Motor neuron (in vitro differentiated cells): Measurements from ENCODE around the gene PTPN4. TPM values are rescaled to one million over a fixed set of nuclear protein-coding genes. Genes with fewer than 3 reads are reported as not detected.
"Not testable (repeated sequence)": the region's sequence is repeated elsewhere in the genome, so short reads cannot be mapped to it uniquely, and the experiment has no call there.

Experiments
- ATAC-seq, 8 experiments: fragments of 200-7000 bp; cut with Tn5 transposase; replicated peaks in 6 of 8; 2 replicates each; pipeline ENCODE4 v1.8.0; 2021; ENCODE audit warnings: mild to moderate bottlenecking in 8 of 8, moderate library complexity in 8 of 8
- H3K27ac ChIP-seq, 2 donors: fragments of 250-450 bp; sonication (Bioruptor Pico); 2 replicates each; pipeline ENCODE4 v1.9.0; 2021; ENCODE audit warnings: antibody characterized with exemption in 2 of 2, mild to moderate bottlenecking in 2 of 2, moderate library complexity in 1 of 2
- H3K4me1 ChIP-seq, 2 donors: fragments of 250-450 bp; sonication (Bioruptor Pico); replicated peaks in 1 of 2; 2 replicates each; pipeline ENCODE4 v1.6.1; 2021; ENCODE audit warnings: antibody characterized with exemption in 2 of 2, mild to moderate bottlenecking in 2 of 2, moderate library complexity in 1 of 2
- H3K4me3 ChIP-seq, 5 donors: fragments of 250-450 bp; sonication (Bioruptor Pico); 2 replicates each; pipeline ENCODE4 v1.9.0; 2021; ENCODE audit warnings: antibody characterized with exemption in 5 of 5, mild to moderate bottlenecking in 5 of 5, moderate library complexity in 4 of 5
- WGBS, 10 experiments: fragments of 450-650 bp; shearing (Covaris generic); methylation state at CpG; one replicate each; pipeline ENCODE4 v1.0.0; 2022; 5-methylcytosine and 5-hydroxymethylcytosine counted together
- in situ Hi-C, 9 experiments: fragments of 400-800 bp; cut with MboI; loops; one replicate each; pipeline ENCODE4 v1.15.0; 2021; ENCODE audit warnings: low sequenced_read_pairs in 9 of 9, low pct_unique_long_range_greater_than_20kb in 2 of 9; ENCODE audit not compliant: unreplicated experiment in 9 of 9
- total RNA-seq, 8 experiments: library from RNA; unstranded; fragments of 300-600 nt; gene quantifications; 2 replicates each; pipeline versions ENCODE4 v1.2.3 to v1.2.4, GENCODE V29; 2022

The PTPN4 gene
- total RNA-seq, 8 experiments from 2014 or later = 10.9 to 37.1 (median 20.4) TPM

GRCh38 chr2:119782308-119783027, 22.7 kb downstream of the PTPN4 start:
- in situ Hi-C loops = no loop called here
- H3K4me1 ChIP-seq = no peaks in the 10 kb centered on the region
- no peak overlapping the region for H3K4me3 ChIP-seq
- 79 to 100% (median 94%) methylated on average over 1 to 7 of the region's 9 CpGs; no CpG with 5 or more reads in 1 of the 10 experiments for WGBS, 10 experiments
- H3K27ac ChIP-seq = no peak overlapping the region
- ATAC-seq = no peak

DNA sequence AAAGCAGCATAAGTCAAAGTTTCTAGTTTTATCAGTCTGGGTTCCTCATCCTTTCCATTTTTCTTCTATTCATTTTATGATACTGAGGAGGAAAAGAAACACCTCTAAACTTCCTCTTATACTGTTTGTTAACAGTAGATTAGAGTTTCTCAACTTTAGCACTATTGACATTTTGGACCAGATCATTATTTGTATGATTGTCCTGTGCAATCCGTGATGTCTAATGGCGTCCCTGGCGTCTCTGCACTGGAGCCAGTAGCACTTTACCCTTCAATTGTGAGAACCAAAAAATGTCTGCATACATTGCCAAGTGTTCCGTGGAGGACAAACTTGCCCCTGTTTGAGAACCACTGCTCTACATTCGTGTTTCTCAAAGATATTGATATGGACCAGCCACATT, 25.2 kb downstream of the PTPN4 start:
- no peak overlapping the region for H3K4me3 ChIP-seq
- H3K27ac ChIP-seq = no peak overlapping the region
- 75 to 100% (median 87%) methylated on average over 1 to 5 of the region's 5 CpGs; no CpG with 5 or more reads in 1 of the 10 experiments for WGBS, 10 experiments
- in situ Hi-C loops = no loop called here
- no peak for ATAC-seq
- H3K4me1 ChIP-seq = no peaks in the 10 kb centered on the region

GRCh38 chr2:119786295-119786694, 26.6 kb downstream of the PTPN4 start:
- in situ Hi-C loops = no loop called here
- WGBS, 10 experiments = 89 to 100% (median 100%) methylated on average over 1 of the region's 1 CpG; no CpG with 5 or more reads in 7 of the 10 experiments
- H3K4me1 ChIP-seq = no peaks in the 10 kb centered on the region
- no peak overlapping the region for H3K4me3 ChIP-seq
- H3K27ac ChIP-seq = no peak overlapping the region
- no peak for ATAC-seq

GRCh38 chr2:119788752-119789151, 29.0 kb downstream of the PTPN4 start:
- no peak overlapping the region for H3K4me3 ChIP-seq
- in situ Hi-C loops = no loop called here
- no peak overlapping the region for H3K27ac ChIP-seq
- no peaks in the 10 kb centered on the region for H3K4me1 ChIP-seq
- ATAC-seq = no peak
- WGBS, 10 experiments = 83 to 100% (median 91%) methylated on average over 1 of the region's 1 CpG; no CpG with 5 or more reads in 2 of the 10 experiments

- no peak for ATAC-seq
- no peaks in the 10 kb centered on the region for H3K4me1 ChIP-seq
- no peak overlapping the region for H3K27ac ChIP-seq
- no peak overlapping the region for H3K4me3 ChIP-seq
- in situ Hi-C loops = no loop called here
Measured at GRCh38 chr2:119790466-119790865, 30.7 kb downstream of the PTPN4 start.

- H3K4me3 ChIP-seq = no peak overlapping the region
- in situ Hi-C loops = no loop called here
- H3K4me1 ChIP-seq = no peaks in the 10 kb centered on the region
- H3K27ac ChIP-seq = no peak overlapping the region
- 73 to 100% (median 91%) methylated on average over 1 to 6 of the region's 8 CpGs; no CpG with 5 or more reads in 2 of the 10 experiments for WGBS, 10 experiments
- no peak for ATAC-seq
Measured at GRCh38 chr2:119792907-119793312, 33.2 kb downstream of the PTPN4 start.

DNA sequence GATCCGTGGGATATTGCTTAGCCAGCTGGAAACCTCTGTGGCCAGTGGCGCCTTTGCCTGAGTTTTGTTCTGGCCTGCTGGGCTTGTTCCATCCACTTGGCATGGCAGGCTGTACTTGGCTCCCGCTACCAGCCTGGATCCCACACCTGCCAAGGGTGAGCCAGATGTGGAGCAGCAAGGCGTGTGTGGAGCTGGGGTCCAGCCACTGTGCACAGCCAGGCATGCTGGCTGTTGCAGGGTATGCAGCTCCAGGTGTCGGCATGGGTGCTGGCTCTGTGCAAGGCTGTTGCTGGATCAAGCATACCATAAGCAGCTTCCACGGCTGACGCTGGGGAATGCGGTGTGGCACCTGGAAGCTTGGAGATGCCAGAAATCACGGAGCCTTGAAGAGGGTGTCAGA, 34.5 kb downstream of the PTPN4 start:
- H3K27ac ChIP-seq = no peak overlapping the region
- H3K4me1 ChIP-seq = no peaks in the 10 kb centered on the region
- WGBS, 10 experiments = 76 to 100% (median 93%) methylated on average over 1 to 6 of the region's 9 CpGs; no CpG with 5 or more reads in 3 of the 10 experiments
- no peak for ATAC-seq
- no peak overlapping the region for H3K4me3 ChIP-seq
- in situ Hi-C loops = no loop called here

- 92 to 100% (median 100%) methylated on average over 1 to 7 of the region's 22 CpGs; no CpG with 5 or more reads in 3 of the 10 experiments for WGBS, 10 experiments
- H3K4me1 ChIP-seq = no peaks in the 10 kb centered on the region
- no peak for ATAC-seq
- no peak overlapping the region for H3K4me3 ChIP-seq
- in situ Hi-C loops = no loop called here
- H3K27ac ChIP-seq = no peak overlapping the region
Measured at GRCh38 chr2:119795309-119796303, 35.9 kb downstream of the PTPN4 start.

- Histone ChIP-seq H3K4me1 (peaks cover 3% of the 10 kb centered on the region in 2 donors), H3K4me3 (no peak overlapping the region), H3K27ac (no peak overlapping the region)
- in situ Hi-C loops = no loop called here
- ATAC-seq = no peak
- 80 to 100% (median 94%) methylated on average over 1 of the region's 1 CpG for WGBS, 10 experiments
Measured at GRCh38 chr2:119800376-119800902, 40.7 kb downstream of the PTPN4 start.

- ATAC-seq = no peak
- 75 to 100% (median 94%) methylated on average over 1 to 7 of the region's 7 CpGs; no CpG with 5 or more reads in 1 of the 10 experiments for WGBS, 10 experiments
- Histone ChIP-seq H3K4me1 (peaks cover 3% of the 10 kb centered on the region in 2 donors), H3K4me3 (no peak overlapping the region), H3K27ac (no peak overlapping the region)
- in situ Hi-C loops = no loop called here
Measured at GRCh38 chr2:119801040-119801439, 41.3 kb downstream of the PTPN4 start.

DNA sequence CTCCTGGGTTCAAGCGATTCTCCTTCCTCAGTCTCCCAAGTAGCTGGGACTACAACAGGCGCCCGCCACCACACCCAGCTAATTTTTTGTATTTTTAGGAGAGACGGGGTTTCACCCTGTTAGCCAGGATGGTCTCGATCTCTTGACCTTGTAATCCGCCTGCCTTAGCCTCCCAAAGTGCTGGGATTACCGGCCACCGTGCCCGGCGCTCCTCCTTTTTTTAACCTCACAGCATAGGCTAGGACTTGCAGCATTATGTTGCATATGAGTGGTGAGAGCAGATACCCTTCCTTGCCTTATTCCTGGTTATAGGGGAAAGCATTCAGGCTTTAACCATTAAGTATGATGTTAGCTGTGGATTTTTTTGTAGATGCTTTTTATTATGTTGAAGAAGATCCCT, 42.3 kb downstream of the PTPN4 start:
- in situ Hi-C loops, H3K4me1 ChIP-seq, H3K4me3 ChIP-seq, ATAC-seq, H3K27ac ChIP-seq: not testable (repeated sequence)
- 67 to 100% (median 91%) methylated on average over 1 to 6 of the region's 10 CpGs; no CpG with 5 or more reads in 1 of the 10 experiments for WGBS, 10 experiments

DNA sequence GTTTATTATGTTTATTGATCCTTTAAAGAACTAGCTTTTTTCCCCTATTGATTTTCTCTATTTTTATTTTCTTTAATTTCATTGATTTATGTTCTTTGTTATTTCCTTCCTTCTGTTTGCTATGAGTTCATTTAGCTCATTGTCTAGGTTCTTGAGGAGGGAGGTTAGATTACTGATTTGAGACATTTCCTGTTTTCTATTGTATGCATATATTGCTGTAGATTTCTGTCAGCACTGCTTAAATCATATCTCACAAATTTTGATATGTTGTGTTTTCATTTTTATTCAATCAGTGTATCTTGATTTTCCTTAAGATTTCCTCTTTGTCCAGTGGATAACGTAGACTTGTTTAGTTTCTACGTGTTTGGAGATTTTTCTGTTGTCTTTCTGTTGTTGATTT, 43.4 kb downstream of the PTPN4 start:
- Histone ChIP-seq H3K4me3 (no peak overlapping the region), H3K4me1 (peaks cover 3% of the 10 kb centered on the region in 2 donors), H3K27ac (no peak overlapping the region)
- in situ Hi-C loops = no loop called here
- 89 to 100% (median 97%) methylated on average over 2 of the region's 2 CpGs for WGBS, 10 experiments
- no peak for ATAC-seq

GRCh38 chr2:119804409-119804808, 44.7 kb downstream of the PTPN4 start:
- H3K4me3 ChIP-seq, in situ Hi-C loops, H3K27ac ChIP-seq, H3K4me1 ChIP-seq, ATAC-seq: not testable (repeated sequence)
- WGBS, 10 experiments = 60 to 100% (median 97%) methylated on average over 1 to 5 of the region's 6 CpGs; no CpG with 5 or more reads in 2 of the 10 experiments
